Activated CD4-positive, alpha-beta memory T cell treated with anti-CD3 and anti-CD28 coated beads, Interleukin-2, amount 10 ng/mL, durations not matched to agents 7 days and 5 days (primary cell): ENCODE measurements around the gene SUPT5H. TPM values are rescaled to one million over a fixed set of nuclear protein-coding genes. Genes with fewer than 3 reads are reported as not detected.

ENCODE experiments used
- CTCF ChIA-PET: fragments of 350-600 bp; sonication (Branson Sonifier 250); formaldehyde crosslinking; loops from one replicate; lab custom pipeline; 2021; ENCODE audit warnings: antibody characterized with exemption, inconsistent platforms; lab: Charles Lee
- POLR2A ChIA-PET: fragments of 350-600 bp; sonication (Branson Sonifier 250); formaldehyde crosslinking; loops from one replicate; lab custom pipeline; 2021; ENCODE audit warnings: antibody characterized with exemption; lab: Charles Lee
- DNase-seq: peaks from one replicate; pipeline ENCODE4 v3.0.0-alpha.2; 2020
- H3K27ac Mint-ChIP-seq: one replicate; pipeline ENCODE4 v1.8.0; 2021; ENCODE audit warnings: mild to moderate bottlenecking, mixed read lengths
- H3K27me3 Mint-ChIP-seq: one replicate; pipeline ENCODE4 v1.8.0; 2021; ENCODE audit warnings: mixed read lengths
- H3K36me3 Mint-ChIP-seq: one replicate; pipeline ENCODE4 v1.8.0; 2021; ENCODE audit warnings: low read depth, mixed read lengths
- H3K4me1 Mint-ChIP-seq: one replicate; pipeline ENCODE4 v1.8.0; 2021; ENCODE audit warnings: mixed read lengths
- H3K4me3 Mint-ChIP-seq: one replicate; pipeline ENCODE4 v1.8.0; 2021; ENCODE audit warnings: mild to moderate bottlenecking, mixed read lengths
- H3K9me3 Mint-ChIP-seq: one replicate; pipeline ENCODE4 v1.8.0; 2021; ENCODE audit warnings: mixed read lengths
- total RNA-seq, 2 experiments: library from RNA; stranded (reverse); gene quantifications; one replicate each; pipeline ENCODE4 v1.2.3, GENCODE V29; 2021

Gene SUPT5H
- total RNA-seq, 2 experiments from 2014 or later, result 153 to 159 TPM

DNA sequence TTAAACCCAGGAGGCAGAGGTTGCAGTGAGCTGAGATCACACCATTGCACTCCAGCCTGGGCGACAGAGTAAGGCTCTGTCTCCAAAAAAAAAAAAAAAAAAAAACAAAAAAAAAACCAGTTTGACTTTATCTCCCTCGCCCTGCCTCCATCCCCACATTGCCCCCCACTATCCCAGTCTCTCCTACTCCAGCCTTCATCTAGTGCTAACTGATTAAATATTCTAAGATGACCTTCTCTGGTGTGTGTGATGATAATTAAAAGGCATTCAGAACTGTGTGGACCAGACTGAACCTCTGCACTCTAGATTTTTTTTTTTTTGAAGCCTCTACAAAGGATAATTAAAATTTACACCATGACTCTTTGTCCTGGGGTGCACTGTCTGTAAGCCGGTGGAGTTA lies 47.4 kb downstream of the SUPT5H start:
- no peak overlapping the region for H3K27ac Mint-ChIP-seq
- ChIA-PET POLR2A (no interaction called here), CTCF (interaction anchor here (0.6 kb wide), 1 partner anchor 28 kb away, joined by 3 read pairs; no protein-coding TSS in a partner anchor)
- H3K36me3 Mint-ChIP-seq, result peaks cover 13% of the 10 kb centered on the region
- no peaks in the 10 kb centered on the region for H3K4me1 Mint-ChIP-seq
- H3K4me3 Mint-ChIP-seq, result no peak overlapping the region
- no peak for DNase-seq
- H3K27me3 Mint-ChIP-seq, result peaks cover 14% of the 10 kb centered on the region
- H3K9me3 Mint-ChIP-seq, result no peaks in the 10 kb centered on the region

GRCh38 chr19:39494661-39495060 lies 49.3 kb downstream of the SUPT5H start:
- ChIA-PET POLR2A (no interaction called here), CTCF (no interaction called here)
- peaks cover 27% of the 10 kb centered on the region for H3K27me3 Mint-ChIP-seq
- H3K27ac Mint-ChIP-seq, result no peak overlapping the region
- H3K36me3 Mint-ChIP-seq, result peaks cover 1% of the 10 kb centered on the region
- H3K4me1 Mint-ChIP-seq, result peaks cover 14% of the 10 kb centered on the region
- no peaks in the 10 kb centered on the region for H3K9me3 Mint-ChIP-seq
- no peak for DNase-seq
- no peak overlapping the region for H3K4me3 Mint-ChIP-seq

- CTCF ChIA-PET, result interaction anchor here (3.1 kb wide), 1 partner anchor 37 kb away, joined by 10 read pairs; the partner anchor contains the start of gene EID2B
- no peaks in the 10 kb centered on the region for H3K36me3 Mint-ChIP-seq
- no peaks in the 10 kb centered on the region for H3K9me3 Mint-ChIP-seq
- peaks cover 37% of the 10 kb centered on the region for H3K27me3 Mint-ChIP-seq
- H3K4me3 Mint-ChIP-seq, result no peak overlapping the region
- H3K4me1 Mint-ChIP-seq, result peaks cover 16% of the 10 kb centered on the region
- no peak overlapping the region for H3K27ac Mint-ChIP-seq
- no peak for DNase-seq
- POLR2A ChIA-PET, result interaction anchor here (1.1 to 1.2 kb wide), 2 partner anchors 18 to 60 kb away, joined by 3 read pairs; partner anchors contain the start of gene RPS16
These were observed 50.7 kb downstream of the SUPT5H start for GRCh38 chr19:39496063-39496462.

DNA sequence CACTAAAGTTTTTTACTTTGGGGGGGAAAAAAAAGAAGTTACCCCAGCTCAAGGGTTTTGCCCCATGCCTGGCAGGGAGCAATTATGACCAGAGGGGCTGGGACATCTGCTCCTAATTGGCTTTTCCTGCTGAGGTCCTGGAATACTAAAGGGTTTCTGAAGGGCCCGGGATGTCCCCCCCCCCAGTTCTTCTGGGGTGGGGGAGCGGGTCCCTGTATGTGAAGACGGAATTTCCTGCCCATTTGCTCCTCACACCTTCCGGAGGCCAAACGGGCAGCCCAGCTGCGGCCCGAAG lies 52.3 kb downstream of the SUPT5H start:
- Mint-ChIP-seq H3K27me3 (peaks cover 43% of the 10 kb centered on the region), H3K9me3 (no peaks in the 10 kb centered on the region), H3K27ac (no peak overlapping the region), H3K36me3 (no peaks in the 10 kb centered on the region), H3K4me1 (peaks cover 16% of the 10 kb centered on the region), H3K4me3 (no peak overlapping the region)
- CTCF ChIA-PET, result interaction anchor here (0.9 to 3.1 kb wide), 3 partner anchors 27 to 57 kb away, joined by 3 to 10 read pairs (median 6); partner anchors contain the start of gene EID2B
- no peak for DNase-seq
- POLR2A ChIA-PET, result interaction anchor here (0.6 to 0.7 kb wide), 2 partner anchors 35 to 52 kb away, joined by 3 read pairs; partner anchors contain the start of genes EID2B and SUPT5H

DNA sequence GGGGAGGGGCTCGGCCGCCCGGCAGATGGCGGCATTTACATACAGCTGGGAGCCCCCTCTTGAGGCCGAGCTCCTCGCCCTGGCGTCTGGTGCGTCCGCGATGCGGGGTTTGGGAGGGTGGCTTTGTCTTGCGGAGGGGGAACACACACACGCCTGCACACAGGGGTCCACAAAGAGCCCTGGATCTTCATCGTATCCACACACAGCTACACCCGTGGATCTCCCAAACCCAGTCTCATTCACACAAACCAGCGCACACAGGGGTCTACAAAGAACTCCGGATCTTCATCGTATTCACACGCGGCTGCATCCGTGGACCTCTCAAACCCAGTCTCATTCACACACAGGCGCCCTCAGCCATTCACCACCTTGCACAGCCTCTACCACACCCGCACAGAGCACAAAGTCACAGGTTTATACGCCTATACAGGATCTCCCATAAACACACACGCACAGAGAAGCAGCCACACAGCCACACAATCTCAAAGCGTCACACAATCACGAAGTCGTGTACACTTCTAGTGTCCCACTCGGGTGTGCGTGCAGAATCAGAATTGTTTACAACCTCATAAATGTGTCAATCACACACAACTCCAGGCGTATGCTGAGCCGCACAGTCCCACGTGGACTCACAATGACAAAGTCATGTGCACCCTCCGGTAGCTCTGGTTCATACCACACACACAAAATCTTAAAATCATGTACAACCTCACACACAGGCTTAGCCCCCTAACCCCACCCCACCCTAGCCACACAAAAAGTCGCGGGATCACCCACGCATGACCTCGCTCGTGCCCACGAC lies 52.8 kb downstream of the SUPT5H start:
- Mint-ChIP-seq H3K9me3 (no peaks in the 10 kb centered on the region), H3K27ac (no peak overlapping the region), H3K36me3 (no peaks in the 10 kb centered on the region), H3K27me3 (peaks cover 47% of the 10 kb centered on the region), H3K4me3 (peak overlapping the region; percentile 2), H3K4me1 (peaks cover 17% of the 10 kb centered on the region)
- CTCF ChIA-PET, result interaction anchor here (0.9 to 3.1 kb wide), 3 partner anchors 27 to 58 kb away, joined by 3 to 10 read pairs (median 6); partner anchors contain the start of gene EID2B
- POLR2A ChIA-PET, result interaction anchor here (0.7 to 1.3 kb wide), 4 partner anchors 9 to 107 kb away, joined by 3 to 5 read pairs (median 4); partner anchors contain the start of genes EID2B, MED29, PAF1 and SUPT5H
- DNase-seq, result peak; percentile 40

GRCh38 chr19:39498798-39499642 lies 53.6 kb downstream of the SUPT5H start, which contains the start of gene DLL3:
DLL3 (plus strand) TSS chr19:39498947; CDS start chr19:39498975, 28 bp downstream.
- H3K27me3 Mint-ChIP-seq, result peaks cover 54% of the 10 kb centered on the region
- H3K36me3 Mint-ChIP-seq, result no peaks in the 10 kb centered on the region
- CTCF ChIA-PET, result interaction anchor here (1.5 to 2.2 kb wide), 3 partner anchors 19 to 58 kb away, joined by 3 to 6 read pairs (median 6); partner anchors contain the start of gene TIMM50
- no peak for DNase-seq
- POLR2A ChIA-PET, result interaction anchor here (1.2 to 1.3 kb wide), 3 partner anchors 9 to 108 kb away, joined by 3 to 5 read pairs (median 4); partner anchors contain the start of genes MED29, PAF1 and SUPT5H
- no peaks in the 10 kb centered on the region for H3K9me3 Mint-ChIP-seq
- H3K4me1 Mint-ChIP-seq, result peaks cover 20% of the 10 kb centered on the region
- peak within 1 kb of the TSS; percentile 2 for H3K4me3 Mint-ChIP-seq
- H3K27ac Mint-ChIP-seq, result no peak within 1 kb of the TSS

- Mint-ChIP-seq H3K4me1 (peaks cover 20% of the 10 kb centered on the region), H3K27me3 (peaks cover 62% of the 10 kb centered on the region), H3K4me3 (no peak overlapping the region), H3K9me3 (no peaks in the 10 kb centered on the region), H3K27ac (no peak overlapping the region), H3K36me3 (no peaks in the 10 kb centered on the region)
- DNase-seq, result no peak
- ChIA-PET POLR2A (interaction anchor here (1.4 kb wide), 1 partner anchor 8 kb away, joined by 3 read pairs; no protein-coding TSS in a partner anchor), CTCF (interaction anchor here (0.9 to 2.2 kb wide), 5 partner anchors 19 to 59 kb away, joined by 3 to 6 read pairs (median 6); partner anchors contain the start of genes EID2B and TIMM50)
These were observed 54.5 kb downstream of the SUPT5H start for GRCh38 chr19:39499932-39500331.

DNA sequence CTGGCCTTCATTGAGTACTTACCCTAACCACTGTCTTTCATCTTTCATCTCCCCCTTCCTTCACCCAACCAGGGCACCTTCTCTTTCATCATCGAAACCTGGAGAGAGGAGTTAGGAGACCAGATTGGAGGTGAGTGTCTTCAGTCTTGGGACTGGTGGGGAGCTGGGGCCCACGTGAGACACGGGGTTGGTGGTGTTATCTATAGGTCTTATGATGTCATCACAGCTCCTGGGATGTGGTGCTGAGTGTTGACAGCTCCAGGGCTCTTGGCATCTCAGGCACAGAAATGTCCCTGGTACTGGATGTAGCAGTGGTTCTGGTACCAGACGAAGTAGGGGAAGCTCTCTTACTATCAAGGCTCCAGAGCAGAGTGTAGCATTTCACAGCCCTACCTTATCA lies 55.2 kb downstream of the SUPT5H start:
- no peak overlapping the region for H3K4me3 Mint-ChIP-seq
- peaks cover under 1% of the 10 kb centered on the region for H3K36me3 Mint-ChIP-seq
- no peaks in the 10 kb centered on the region for H3K9me3 Mint-ChIP-seq
- peaks cover 66% of the 10 kb centered on the region for H3K27me3 Mint-ChIP-seq
- peaks cover 21% of the 10 kb centered on the region for H3K4me1 Mint-ChIP-seq
- H3K27ac Mint-ChIP-seq, result no peak overlapping the region
- ChIA-PET CTCF (interaction anchor here (0.5 to 2.2 kb wide), 7 partner anchors 12 to 65 kb away, joined by 3 to 6 read pairs (median 4); partner anchors contain the start of genes RPS16 and TIMM50), POLR2A (interaction anchor here (0.7 to 1.4 kb wide), 3 partner anchors 9 to 59 kb away, joined by 3 read pairs; partner anchors contain the start of gene SUPT5H)
- no peak for DNase-seq

GRCh38 chr19:39501340-39501739 lies 56.0 kb downstream of the SUPT5H start:
- ChIA-PET POLR2A (interaction anchor here (0.7 to 1.4 kb wide), 3 partner anchors 10 to 60 kb away, joined by 3 read pairs; partner anchors contain the start of gene SUPT5H), CTCF (interaction anchor here (1.0 to 2.2 kb wide), 3 partner anchors 12 to 66 kb away, joined by 3 to 6 read pairs (median 4); partner anchors contain the start of gene RPS16)
- DNase-seq, result no peak
- Mint-ChIP-seq H3K4me1 (peaks cover 24% of the 10 kb centered on the region), H3K27ac (no peak overlapping the region), H3K9me3 (no peaks in the 10 kb centered on the region), H3K27me3 (peaks cover 68% of the 10 kb centered on the region), H3K4me3 (no peak overlapping the region), H3K36me3 (peaks cover 3% of the 10 kb centered on the region)

- Mint-ChIP-seq H3K36me3 (peaks cover 5% of the 10 kb centered on the region), H3K4me1 (peaks cover 33% of the 10 kb centered on the region), H3K27me3 (peaks cover 66% of the 10 kb centered on the region), H3K4me3 (no peak overlapping the region), H3K27ac (no peak overlapping the region), H3K9me3 (no peaks in the 10 kb centered on the region)
- ChIA-PET CTCF (interaction anchor here (0.6 to 2.0 kb wide), 13 partner anchors 9 to 541 kb away, joined by 3 to 14 read pairs (median 5); partner anchors contain the start of genes EID2B, RPS16, SELENOV and SUPT5H), POLR2A (interaction anchor here (0.8 to 1.6 kb wide), 6 partner anchors 11 to 67 kb away, joined by 3 to 5 read pairs (median 4); partner anchors contain the start of genes EID2B, RPS16 and SUPT5H)
- DNase-seq, result peak; percentile 80
These were observed 57.4 kb downstream of the SUPT5H start for GRCh38 chr19:39502640-39503417.

- CTCF ChIA-PET, result no interaction called here
- Mint-ChIP-seq H3K27me3 (peaks cover 55% of the 10 kb centered on the region), H3K36me3 (peaks cover 5% of the 10 kb centered on the region)
These were observed 61.2 kb downstream of the SUPT5H start for GRCh38 chr19:39506598-39506943.

More at GRCh38 chr19:39506598-39506943, 61.2 kb downstream of the SUPT5H start:
- DNase-seq, result no peak
- Mint-ChIP-seq H3K9me3 (no peaks in the 10 kb centered on the region), H3K4me1 (peaks cover 21% of the 10 kb centered on the region), H3K4me3 (peak overlapping the region; percentile 28), H3K27ac (no peak overlapping the region)
- POLR2A ChIA-PET, result interaction anchor here (1.0 kb wide), 1 partner anchor 26 kb away, joined by 3 read pairs; the partner anchor contains the start of gene EID2B
